CD4-positive, alpha-beta T cell (primary cell): ENCODE results near the gene PSEN1. TPM values are rescaled to one million over a fixed set of nuclear protein-coding genes. Genes with fewer than 3 reads are reported as not detected.
A peak's percentile ranks its signal among the peaks of the same experiment; 100 is the strongest.

Source experiments
- ATAC-seq: fragments of 200-7000 bp; cut with Tn5 transposase; one replicate; pipeline ENCODE4 v1.10.0; 2022; ENCODE audit warnings: mild to moderate bottlenecking; ENCODE audit not compliant: poor library complexity
- CTCF ChIA-PET: fragments of 350-600 bp; sonication (Branson Sonifier 250); formaldehyde crosslinking; loops from one replicate; lab custom pipeline; 2021; ENCODE audit warnings: antibody characterized with exemption, inconsistent platforms; lab: Charles Lee
- POLR2A ChIA-PET: fragments of 350-600 bp; sonication (Branson Sonifier 250); formaldehyde crosslinking; loops from one replicate; lab custom pipeline; 2021; ENCODE audit warnings: antibody characterized with exemption, inconsistent platforms; lab: Charles Lee
- DNase-seq, 14 experiments: peaks; one replicate each; pipeline ENCODE4 v3.0.0-alpha.2; 2013 to 2020; ENCODE audit warnings: mixed read lengths in 2 of 14
- H3K27ac ChIP-seq, 2 donors: one replicate each; pipeline versions ENCODE4 v1.5.1 to v1.7.0; 2013; ENCODE audit warnings: low read length in 2 of 2, low read depth in 1 of 2, mild to moderate bottlenecking in 1 of 2
- H3K27me3 ChIP-seq, 2 experiments: 1 replicate in 1 of 2; 2 replicates in 1 of 2; pipeline versions ENCODE4 v1.6.1 to v1.7.0; 2013; ENCODE audit warnings: low read length in 2 of 2, control low read depth in 1 of 2, mild to moderate bottlenecking in 1 of 2, moderate library complexity in 1 of 2; ENCODE audit not compliant: insufficient read depth in 2 of 2, control insufficient read depth in 1 of 2
- H3K36me3 ChIP-seq: one replicate; pipeline ENCODE4 v1.6.1; 2013; ENCODE audit warnings: low read length, control low read depth; ENCODE audit not compliant: insufficient read depth
- H3K4me1 ChIP-seq: one replicate; pipeline ENCODE4 v1.6.1; 2013; ENCODE audit warnings: low read length, control low read depth; ENCODE audit not compliant: insufficient read depth
- H3K4me3 ChIP-seq: one replicate; pipeline ENCODE4 v1.5.1; 2013; ENCODE audit warnings: mild to moderate bottlenecking, low read length, moderate library complexity
- H3K9me3 ChIP-seq, 2 experiments: 1 replicate in 1 of 2; 2 replicates in 1 of 2; pipeline versions ENCODE4 v1.6.1 to v1.7.0; 2013; ENCODE audit warnings: low read length in 2 of 2, mild to moderate bottlenecking in 2 of 2, control low read depth in 1 of 2, moderate library complexity in 1 of 2; ENCODE audit not compliant: control insufficient read depth in 1 of 2, insufficient read depth in 1 of 2
- H3K27ac Mint-ChIP-seq: one replicate; pipeline ENCODE4 v1.8.0; 2020; ENCODE audit warnings: mixed read lengths
- H3K27me3 Mint-ChIP-seq: one replicate; pipeline ENCODE4 v1.8.0; 2021; ENCODE audit warnings: mixed read lengths
- H3K36me3 Mint-ChIP-seq: one replicate; pipeline ENCODE4 v1.8.0; 2021; ENCODE audit warnings: low read depth, mixed read lengths
- H3K4me1 Mint-ChIP-seq: one replicate; pipeline ENCODE4 v1.8.0; 2021; ENCODE audit warnings: low read depth, mixed read lengths
- H3K4me3 Mint-ChIP-seq: one replicate; pipeline ENCODE4 v1.8.0; 2020; ENCODE audit warnings: mild to moderate bottlenecking, mixed read lengths
- H3K9me3 Mint-ChIP-seq: one replicate; pipeline ENCODE4 v1.8.0; 2020; ENCODE audit warnings: mixed read lengths
- intact Hi-C, 2 experiments: fragments of 100-400 bp; cut with DNase I in 1 of 2; cut with micrococcal nuclease in 1 of 2; formaldehyde crosslinking; loops; one replicate each; pipeline versions ENCODE4 v1.15.1 to v1.9.0; 2023 to 2025; cut with DNase I, micrococcal nuclease
- total RNA-seq, 174 experiments: library from RNA in 2 of 174; stranded (reverse) in 2 of 174; gene quantifications; one replicate each; pipeline ENCODE4 v1.2.3 and lab custom pipeline; 2021 to 2026
- TF ChIP-seq, protein P1 (sequence below): fragments of 200-600 bp; IDR thresholded peaks from one replicate; pipeline ENCODE4 v1.8.0; 2022; ENCODE audit warnings: antibody characterized with exemption, mild to moderate bottlenecking

The PSEN1 gene
- total RNA-seq, 2 experiments from 2014 or later, result 27.1 to 28.3 TPM

DNA sequence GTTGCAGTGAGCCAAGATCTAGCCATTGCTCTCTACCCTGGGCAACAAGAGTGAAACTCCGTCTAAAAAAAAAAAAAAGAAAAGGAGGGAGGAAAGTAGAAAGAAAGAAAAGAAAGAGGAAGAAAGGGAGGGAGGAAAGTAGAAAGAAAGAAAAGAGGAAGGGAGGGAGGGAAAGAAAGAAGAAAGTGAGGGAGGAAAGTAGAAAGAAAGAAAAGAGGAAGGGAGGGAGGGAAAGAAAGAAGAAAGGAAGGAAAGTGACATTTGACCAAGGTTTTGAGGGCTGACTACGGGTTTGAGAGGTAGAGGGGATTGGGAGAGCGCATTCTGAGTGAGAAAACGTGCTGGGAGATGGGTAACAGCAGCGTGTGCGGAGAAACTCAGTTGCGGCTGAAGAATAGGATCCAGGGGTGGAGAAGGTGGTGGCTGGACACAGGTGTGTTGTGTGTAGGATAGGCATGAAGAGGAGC, 100.5 kb downstream of the PSEN1 start:
- ATAC-seq (no peak), DNase-seq (no peak)
- Mint-ChIP-seq H3K27me3 (peaks cover 72% of the 10 kb centered on the region), H3K36me3 (no peaks in the 10 kb centered on the region), H3K4me3 (peak overlapping the region; percentile 34), H3K4me1 (peaks cover 6% of the 10 kb centered on the region), H3K27ac (no peak overlapping the region), H3K9me3 (no peaks in the 10 kb centered on the region)
- H3K36me3 ChIP-seq, result no peaks in the 10 kb centered on the region
- intact Hi-C loops, result no loop called here
- no peak overlapping the region for H3K4me3 ChIP-seq
- peaks cover 68 to 74% of the 10 kb centered on the region in 2 experiments for H3K27me3 ChIP-seq
- POLR2A ChIA-PET, result no interaction called here
- H3K9me3 ChIP-seq, result peaks cover 0 to 11% of the 10 kb centered on the region in 2 experiments
- TF ChIP-seq, protein P1, sequence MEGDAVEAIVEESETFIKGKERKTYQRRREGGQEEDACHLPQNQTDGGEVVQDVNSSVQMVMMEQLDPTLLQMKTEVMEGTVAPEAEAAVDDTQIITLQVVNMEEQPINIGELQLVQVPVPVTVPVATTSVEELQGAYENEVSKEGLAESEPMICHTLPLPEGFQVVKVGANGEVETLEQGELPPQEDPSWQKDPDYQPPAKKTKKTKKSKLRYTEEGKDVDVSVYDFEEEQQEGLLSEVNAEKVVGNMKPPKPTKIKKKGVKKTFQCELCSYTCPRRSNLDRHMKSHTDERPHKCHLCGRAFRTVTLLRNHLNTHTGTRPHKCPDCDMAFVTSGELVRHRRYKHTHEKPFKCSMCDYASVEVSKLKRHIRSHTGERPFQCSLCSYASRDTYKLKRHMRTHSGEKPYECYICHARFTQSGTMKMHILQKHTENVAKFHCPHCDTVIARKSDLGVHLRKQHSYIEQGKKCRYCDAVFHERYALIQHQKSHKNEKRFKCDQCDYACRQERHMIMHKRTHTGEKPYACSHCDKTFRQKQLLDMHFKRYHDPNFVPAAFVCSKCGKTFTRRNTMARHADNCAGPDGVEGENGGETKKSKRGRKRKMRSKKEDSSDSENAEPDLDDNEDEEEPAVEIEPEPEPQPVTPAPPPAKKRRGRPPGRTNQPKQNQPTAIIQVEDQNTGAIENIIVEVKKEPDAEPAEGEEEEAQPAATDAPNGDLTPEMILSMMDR, result no peak
- H3K4me1 ChIP-seq, result peaks cover 18% of the 10 kb centered on the region
- CTCF ChIA-PET, result no interaction called here
- no peak overlapping the region for H3K27ac ChIP-seq

DNA sequence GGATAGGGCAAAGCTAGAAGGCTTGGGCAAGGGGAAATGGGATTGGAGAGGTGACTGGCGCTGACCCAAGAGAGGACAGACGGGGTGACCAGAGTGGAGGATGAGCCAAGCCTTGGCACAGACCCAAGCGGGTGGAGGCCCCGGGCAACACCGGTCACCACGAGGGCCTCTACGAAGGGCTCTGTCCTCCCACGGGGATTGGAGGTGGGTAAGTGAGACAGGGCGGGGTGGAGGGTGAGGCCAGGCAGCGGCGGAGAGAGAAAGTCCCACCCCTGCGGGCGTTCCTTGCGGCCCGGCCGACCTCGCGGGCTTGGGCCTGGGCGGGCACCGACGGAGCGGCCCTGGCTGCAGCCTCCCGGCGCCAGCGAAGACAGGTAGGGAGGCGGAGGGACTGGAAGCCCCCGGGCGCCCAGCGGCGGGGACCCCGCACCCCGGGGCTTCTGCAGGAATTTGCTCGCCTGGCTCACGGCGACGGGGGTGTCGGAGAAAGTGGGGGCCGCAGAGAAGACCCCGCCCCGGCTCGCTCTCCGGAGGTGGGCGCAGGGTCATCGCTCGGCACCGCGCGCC, 101.0 kb downstream of the PSEN1 start, which contains the start of gene PAPLN:
TSS of gene PAPLN (plus strand) at position 288 of the 567 bp plus-strand sequence. CDS start 2,273 bp downstream, outside the sequence.
- Mint-ChIP-seq H3K27me3 (peaks cover 77% of the 10 kb centered on the region), H3K27ac (no peak within 1 kb of the TSS), H3K4me3 (peak within 1 kb of the TSS; percentile 34), H3K9me3 (no peaks in the 10 kb centered on the region), H3K36me3 (no peaks in the 10 kb centered on the region), H3K4me1 (peaks cover 6% of the 10 kb centered on the region)
- H3K4me3 ChIP-seq, result no peak within 1 kb of the TSS
- peaks cover 0 to 11% of the 10 kb centered on the region in 2 experiments for H3K9me3 ChIP-seq
- no peaks in the 10 kb centered on the region for H3K36me3 ChIP-seq
- no peak within 1 kb of the TSS for H3K27ac ChIP-seq
- intact Hi-C loops, result no loop called here
- H3K27me3 ChIP-seq, result peaks cover 72 to 79% of the 10 kb centered on the region in 2 experiments
- TF ChIP-seq, protein P1, result no peak
- peak in 3 of 14 experiments; percentile 2 to 38 (median 25) for DNase-seq
- ChIA-PET POLR2A (no interaction called here), CTCF (no interaction called here)
- ATAC-seq, result no peak
- peaks cover 18% of the 10 kb centered on the region for H3K4me1 ChIP-seq

DNA sequence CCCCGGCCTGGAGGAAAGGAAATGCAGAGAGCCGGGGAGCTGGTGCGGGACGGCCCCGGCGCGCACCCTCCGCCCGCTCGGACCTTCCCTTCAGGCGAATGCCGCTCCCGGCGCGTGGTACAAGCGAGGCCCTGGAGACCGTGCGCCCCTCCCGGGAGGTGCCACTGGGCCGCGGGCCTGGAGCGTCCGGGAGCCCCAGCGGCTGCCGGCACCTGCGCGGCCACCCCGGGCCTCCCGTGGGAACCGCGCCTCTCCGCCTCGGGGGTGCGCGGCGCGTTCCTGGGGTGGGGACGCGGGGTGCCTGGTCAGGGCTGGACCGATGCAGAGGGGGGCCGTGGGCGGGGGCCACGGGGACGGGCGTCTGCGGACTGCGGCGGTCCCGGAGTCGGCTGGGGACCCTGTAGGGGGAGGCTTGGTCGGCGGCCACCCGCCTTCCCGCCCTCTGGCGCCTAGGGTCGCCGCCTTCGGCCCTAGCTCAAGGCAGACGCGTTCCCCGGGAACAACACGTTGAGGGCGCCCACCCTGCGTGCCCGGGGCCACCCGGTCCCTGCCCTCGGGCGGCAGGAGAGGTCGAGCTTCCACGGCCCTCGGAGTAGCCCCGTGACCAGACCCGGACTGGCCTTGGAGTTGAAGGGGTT, 101.6 kb downstream of the PSEN1 start:
- Mint-ChIP-seq H3K27me3 (peaks cover 83% of the 10 kb centered on the region), H3K27ac (no peak overlapping the region), H3K4me1 (peaks cover 6% of the 10 kb centered on the region), H3K4me3 (no peak overlapping the region), H3K36me3 (no peaks in the 10 kb centered on the region), H3K9me3 (no peaks in the 10 kb centered on the region)
- TF ChIP-seq, protein P1, result no peak
- Histone ChIP-seq H3K9me3 (peaks cover 0 to 11% of the 10 kb centered on the region in 2 experiments), H3K27ac (no peak overlapping the region), H3K4me3 (no peak overlapping the region), H3K4me1 (peaks cover 18% of the 10 kb centered on the region), H3K27me3 (peaks cover 70 to 78% of the 10 kb centered on the region in 2 experiments), H3K36me3 (no peaks in the 10 kb centered on the region)
- DNase-seq (no peak), ATAC-seq (no peak)
- CTCF ChIA-PET, result no interaction called here
- intact Hi-C loops, result no loop called here
- POLR2A ChIA-PET, result no interaction called here
